A204.1 (cell line): ENCODE measurements around the gene COP1.
"Not testable (repeated sequence)": the region's sequence is repeated elsewhere in the genome, so short reads cannot be mapped to it uniquely, and the experiment has no call there.

ENCODE experiments used
- FAIRE-seq: peaks from 2 replicates; lab custom pipeline; 2012; peaks lifted over from hg19 to GRCh38; lab: Jason Lieb, UNC

Gene COP1

GRCh38 chr1:176032040-176032645 is 174.9 kb downstream of the COP1 start:
- FAIRE-seq = no peak

DNA sequence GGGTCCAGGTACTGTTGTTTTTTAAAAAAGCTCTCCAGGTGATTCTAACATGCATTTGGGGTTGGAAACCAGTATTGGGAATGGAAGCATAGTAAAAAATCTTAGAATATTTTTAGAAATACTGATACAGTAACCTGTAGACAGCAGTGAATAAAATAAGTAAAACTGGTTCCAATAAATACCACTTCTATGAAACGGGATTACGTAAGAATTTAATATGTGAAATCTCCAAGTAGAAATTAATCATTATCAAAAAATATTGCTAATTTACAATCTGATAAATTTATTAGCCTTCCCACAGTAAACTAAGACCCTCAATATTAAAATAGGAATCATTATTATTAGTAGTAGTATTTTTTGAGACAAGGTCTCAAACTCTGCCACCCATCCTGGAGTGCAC is 177.5 kb downstream of the COP1 start:
- no peak for FAIRE-seq

- FAIRE-seq = no peak
Measured at GRCh38 chr1:176029155-176029554, 177.9 kb downstream of the COP1 start.

DNA sequence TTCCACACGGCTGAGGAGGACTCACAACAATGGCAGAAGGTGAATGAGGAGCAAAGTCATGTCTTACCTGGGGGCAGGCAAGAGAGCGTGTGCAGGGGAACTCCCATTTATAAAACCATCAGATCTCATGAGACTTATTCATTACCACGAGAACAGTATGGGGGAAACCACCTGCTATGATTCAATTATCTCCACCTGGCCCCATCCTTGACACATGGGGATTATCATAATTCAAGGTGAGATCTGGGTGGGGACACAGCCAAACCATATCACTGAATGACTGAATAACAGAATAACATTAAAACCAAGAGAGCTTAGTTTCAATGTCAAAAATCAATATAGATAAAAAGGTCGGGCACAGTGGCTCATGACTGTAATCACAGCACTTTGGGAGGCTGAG is 179.2 kb downstream of the COP1 start:
- FAIRE-seq = not testable (repeated sequence)

DNA sequence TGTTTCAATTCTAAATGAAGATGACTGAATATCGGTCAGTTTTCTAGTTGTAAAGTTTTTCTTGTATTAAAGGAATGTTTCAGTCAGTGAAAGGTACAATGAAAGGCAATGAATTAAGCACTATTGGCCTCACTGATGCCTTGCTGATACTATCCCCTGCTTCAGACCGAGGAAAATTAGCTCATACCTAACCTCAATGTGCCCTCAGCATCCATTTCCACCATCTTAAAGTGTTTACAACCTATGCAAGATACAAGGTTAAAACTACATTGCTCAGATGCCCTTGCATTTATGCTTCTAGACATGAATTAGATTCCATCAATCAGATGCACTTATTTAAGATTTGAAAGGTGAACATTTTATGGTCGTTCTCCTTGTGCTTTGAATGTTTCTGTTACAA is 184.5 kb downstream of the COP1 start:
- no peak for FAIRE-seq

DNA sequence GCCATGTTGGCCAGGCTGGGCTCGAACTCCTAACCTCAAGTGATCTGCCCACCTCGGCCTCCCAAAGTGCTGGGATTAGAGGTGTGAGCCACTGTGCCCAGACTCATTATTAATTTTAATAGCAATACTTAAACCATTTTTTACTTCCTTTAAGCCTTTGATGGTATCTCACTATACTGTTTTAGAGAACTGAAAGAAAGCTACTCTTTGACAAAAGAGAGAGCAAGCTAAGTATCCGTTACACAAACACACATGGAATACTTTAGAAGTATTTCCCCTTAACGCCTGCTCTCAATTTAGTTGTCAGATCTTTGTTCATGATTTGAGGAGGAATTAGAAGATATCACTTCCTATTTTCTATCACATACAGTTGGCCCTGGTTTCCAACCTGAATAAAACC is 189.4 kb downstream of the COP1 start:
- no peak for FAIRE-seq

DNA sequence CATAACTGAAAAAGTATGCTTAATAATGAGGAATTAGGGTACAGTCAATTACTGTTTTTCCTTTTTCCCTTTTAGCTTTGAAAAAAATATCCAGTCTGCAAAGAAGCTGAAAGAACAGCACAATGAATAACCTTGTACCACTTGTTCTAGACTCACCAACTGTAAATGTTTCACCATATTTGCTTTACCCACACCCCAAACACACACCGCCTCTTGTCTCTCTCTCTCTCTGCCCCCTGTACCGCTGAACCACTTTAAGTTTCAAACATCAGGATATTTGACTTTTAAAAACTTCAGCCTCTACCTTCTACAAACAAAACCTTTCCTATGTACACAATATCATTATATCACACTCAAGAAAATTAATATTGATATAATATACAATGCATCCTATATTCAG is 197.1 kb downstream of the COP1 start:
- FAIRE-seq = peak; percentile 14

GRCh38 chr1:176007756-176008389 is 199.2 kb downstream of the COP1 start:
- not testable (repeated sequence) for FAIRE-seq

- not testable (repeated sequence) for FAIRE-seq
Measured at GRCh38 chr1:175994660-175995059, 212.4 kb downstream of the COP1 start.

DNA sequence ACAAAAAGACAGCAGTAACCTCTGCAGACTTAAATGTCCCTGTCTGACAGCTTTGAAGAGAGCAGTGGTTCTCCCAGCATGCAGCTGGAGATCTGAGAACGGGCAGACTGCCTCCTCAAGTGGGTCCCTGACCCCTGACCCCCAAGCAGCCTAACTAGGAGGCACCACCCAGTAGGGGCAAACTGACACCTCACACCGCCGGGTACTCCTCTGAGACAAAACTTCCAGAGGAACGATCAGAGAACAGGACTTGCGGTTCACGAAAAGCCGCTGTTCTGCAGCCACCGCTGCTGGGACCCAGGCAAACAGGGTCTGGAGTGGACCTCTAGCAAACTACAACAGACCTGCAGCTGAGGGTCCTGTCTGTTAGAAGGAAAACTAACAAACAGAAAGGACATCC is 214.3 kb downstream of the COP1 start:
- FAIRE-seq = not testable (repeated sequence)

GRCh38 chr1:175992202-175992601 is 214.9 kb downstream of the COP1 start:
- not testable (repeated sequence) for FAIRE-seq

DNA sequence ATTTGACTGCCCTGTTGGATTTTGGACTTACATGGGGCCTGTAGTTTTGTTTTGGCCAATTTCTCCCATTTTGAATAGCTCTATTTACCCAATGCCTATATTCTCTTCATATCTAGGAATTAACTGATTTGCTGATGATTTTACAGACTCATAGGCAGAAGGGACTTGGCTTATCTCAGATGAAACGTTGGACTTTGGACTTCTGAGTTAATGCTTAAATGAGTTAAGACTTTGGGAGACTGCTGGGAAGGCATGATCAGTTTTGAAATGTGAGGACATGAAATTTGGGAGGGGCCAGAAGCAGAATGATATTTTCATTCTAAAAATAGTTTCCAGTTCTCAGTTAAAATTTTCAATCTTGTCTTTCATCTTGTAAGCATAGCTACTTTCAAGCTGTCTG is 222.3 kb downstream of the COP1 start:
- no peak for FAIRE-seq

DNA sequence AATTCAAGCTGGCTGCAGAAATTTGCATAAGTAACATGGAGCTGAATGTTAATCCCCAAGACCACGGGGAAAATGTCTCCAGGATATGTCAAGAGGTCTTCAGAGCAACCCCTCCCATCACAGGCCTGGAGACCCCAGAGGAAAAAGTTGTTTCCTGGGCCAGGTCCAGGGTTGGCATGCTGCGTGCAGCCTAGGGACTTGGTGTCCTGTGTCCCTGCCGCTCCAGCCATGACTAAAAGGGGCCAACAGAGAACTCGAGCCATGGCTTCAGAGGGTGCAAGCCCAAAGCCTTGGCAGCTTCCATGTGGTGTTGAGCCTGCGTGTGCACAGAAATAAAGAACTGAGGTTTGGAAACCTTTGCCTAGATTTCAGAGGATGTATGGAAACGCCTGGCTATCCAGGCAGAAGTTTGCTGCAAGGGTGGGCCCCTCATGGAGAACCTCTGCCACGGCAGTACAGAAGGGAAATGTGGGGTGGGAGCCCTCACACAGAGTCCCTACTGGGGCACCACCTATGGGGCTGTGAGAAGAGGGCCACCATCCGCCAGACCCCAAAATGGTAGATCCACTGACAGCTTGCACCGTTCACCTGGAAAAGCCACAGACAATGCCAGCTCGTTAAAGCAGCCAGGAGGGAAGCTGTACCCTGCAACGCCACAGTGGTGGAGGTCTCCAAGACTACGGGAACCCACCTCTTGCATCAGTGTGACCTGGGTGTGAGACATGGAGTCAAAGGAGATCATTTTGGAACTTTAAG is 222.9 kb downstream of the COP1 start:
- FAIRE-seq = no peak

DNA sequence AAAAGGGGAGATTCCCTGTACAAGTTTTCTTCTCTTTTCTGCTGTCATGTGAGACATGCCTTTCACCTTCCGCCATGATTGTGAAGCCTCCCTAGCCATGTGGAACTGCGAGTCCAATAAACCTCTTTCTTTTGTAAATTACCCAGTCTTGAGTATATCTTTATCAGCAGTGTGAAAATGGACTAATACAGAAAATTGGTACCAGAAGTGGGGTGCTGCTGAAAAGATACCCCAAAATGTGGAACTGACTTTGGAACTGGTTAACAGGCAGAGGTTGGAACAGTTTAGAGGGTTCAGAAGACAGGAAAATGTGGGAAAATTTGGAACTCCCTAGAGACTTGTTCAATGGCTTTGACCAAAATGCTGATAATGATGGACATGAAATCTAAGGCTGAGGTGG is 223.7 kb downstream of the COP1 start:
- not testable (repeated sequence) for FAIRE-seq

DNA sequence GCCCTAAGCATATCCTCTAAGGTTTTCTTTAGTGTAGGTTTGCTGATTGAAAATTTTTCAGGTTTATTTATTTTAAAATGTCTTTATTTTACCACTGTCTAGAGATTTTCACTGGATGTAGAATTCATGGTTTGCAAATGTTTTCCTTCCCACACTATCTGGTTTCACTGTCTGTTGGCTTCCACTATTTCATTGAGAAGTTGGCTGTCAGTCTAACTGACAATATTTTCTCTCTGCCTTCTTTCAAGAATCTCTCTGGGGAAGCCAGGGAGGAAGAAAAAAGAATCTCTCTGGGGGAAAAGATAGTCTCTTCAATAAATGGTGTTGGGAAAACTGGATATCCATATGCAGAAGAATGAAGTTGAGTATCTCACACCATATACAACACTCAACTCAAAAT is 226.0 kb downstream of the COP1 start:
- no peak for FAIRE-seq

DNA sequence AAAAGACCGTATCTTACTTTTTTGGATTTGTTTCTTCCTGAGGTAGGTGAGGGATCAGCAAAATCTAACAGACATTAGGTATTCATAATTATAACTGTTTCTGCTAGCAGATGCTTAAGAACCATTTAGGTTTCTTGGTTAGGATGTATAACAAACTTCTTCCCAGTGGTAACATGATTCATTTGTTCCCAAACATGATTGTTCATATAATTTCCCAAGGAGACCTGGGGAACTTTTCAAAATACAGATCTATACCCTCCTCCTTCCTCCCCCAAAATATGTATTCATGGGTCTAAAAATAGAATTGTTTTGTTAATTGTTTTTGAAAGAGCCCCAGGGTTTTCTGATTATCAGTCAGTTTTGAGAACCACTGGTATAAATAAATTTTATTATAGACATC is 228.2 kb downstream of the COP1 start:
- FAIRE-seq = no peak

- no peak for FAIRE-seq
Measured at GRCh38 chr1:175978476-175978875, 228.6 kb downstream of the COP1 start.

DNA sequence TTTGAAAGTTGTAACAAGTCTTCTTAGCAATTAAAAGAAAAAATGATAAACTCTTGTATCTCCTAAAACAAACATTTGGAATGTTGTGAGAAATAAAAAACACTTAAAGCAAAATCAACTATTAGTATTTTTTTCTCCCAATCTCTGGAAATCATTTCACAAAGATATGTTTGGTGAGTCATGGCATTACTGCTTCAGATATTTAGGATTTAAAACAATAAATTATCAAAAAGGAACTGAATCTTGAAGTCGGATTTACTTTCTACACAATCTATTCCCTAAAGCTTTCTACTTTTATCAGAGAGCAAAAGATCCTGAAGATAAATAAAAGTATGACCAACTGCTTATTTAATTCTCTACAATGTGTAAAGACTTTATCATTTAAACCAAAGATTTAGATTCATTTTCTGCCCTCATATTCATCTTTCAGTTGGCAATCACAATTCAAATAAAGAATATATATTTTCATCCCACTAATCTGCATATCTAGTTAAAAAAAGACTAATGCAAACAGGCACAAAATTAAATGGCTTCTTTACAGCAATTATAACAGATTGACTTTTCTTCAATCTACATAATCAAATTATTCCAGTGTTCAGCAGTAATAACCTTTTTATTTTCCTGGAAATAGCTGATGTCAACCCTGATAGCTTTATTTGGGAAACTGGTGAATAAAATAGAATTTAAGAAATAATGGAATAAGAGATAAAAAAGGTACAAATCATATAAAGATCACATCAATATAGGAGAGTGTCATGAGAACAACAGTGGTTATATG is 230.0 kb downstream of the COP1 start:
- FAIRE-seq = peak; percentile 75

DNA sequence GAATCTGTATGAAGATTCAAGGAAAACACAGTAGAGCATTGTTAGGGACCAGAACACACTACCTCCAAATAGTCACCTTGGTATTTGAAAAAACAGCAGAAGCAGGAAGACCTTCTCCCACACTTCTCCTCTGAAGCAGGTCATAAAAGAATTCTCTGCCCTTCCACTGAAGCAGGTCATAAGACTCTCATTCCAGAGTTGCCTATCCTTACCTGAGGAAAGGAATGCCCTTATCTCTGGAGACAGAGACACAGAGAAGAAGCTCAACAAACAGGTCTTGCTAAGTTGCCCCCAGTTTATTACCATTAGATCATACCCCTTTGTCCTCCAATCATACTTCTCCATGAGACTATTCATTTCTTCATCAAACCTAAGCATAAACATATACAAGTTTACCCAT is 237.9 kb downstream of the COP1 start:
- no peak for FAIRE-seq

- no peak for FAIRE-seq
Measured at GRCh38 chr1:175968486-175969172, 238.5 kb downstream of the COP1 start.

- FAIRE-seq = peak; percentile 32
Measured at GRCh38 chr1:175963740-175964139, 243.3 kb downstream of the COP1 start.

DNA sequence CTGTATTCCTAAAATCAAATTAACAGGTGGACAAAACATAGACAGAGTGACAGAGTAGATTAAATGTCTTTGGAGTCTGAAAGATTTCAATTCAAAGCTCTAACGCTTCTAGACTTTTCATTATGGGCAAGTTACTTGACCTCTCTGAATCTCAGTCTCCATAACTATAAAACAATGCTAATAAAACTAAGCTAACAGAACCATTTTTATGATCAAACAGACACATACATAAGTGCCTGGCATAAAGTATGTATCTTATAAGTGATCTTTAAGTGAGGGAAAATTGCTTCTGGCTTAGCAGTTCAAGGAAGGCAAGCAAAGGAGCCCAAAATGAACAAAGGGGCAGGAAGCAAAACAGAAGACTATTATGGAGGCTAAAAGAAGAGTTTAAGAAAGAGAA is 246.9 kb downstream of the COP1 start:
- no peak for FAIRE-seq
